NCI-H2029 (cell line): ENCODE results near the gene CCL24.
"Not testable (repeated sequence)": the region's sequence is repeated elsewhere in the genome, so short reads cannot be mapped to it uniquely, and the experiment has no call there.

ENCODE experiments used
- DNase-seq: peaks from one replicate; lab custom pipeline; 2025; lab: John Stamatoyannopoulos, UW

CCL24 gene, protein sequence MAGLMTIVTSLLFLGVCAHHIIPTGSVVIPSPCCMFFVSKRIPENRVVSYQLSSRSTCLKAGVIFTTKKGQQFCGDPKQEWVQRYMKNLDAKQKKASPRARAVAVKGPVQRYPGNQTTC

DNA sequence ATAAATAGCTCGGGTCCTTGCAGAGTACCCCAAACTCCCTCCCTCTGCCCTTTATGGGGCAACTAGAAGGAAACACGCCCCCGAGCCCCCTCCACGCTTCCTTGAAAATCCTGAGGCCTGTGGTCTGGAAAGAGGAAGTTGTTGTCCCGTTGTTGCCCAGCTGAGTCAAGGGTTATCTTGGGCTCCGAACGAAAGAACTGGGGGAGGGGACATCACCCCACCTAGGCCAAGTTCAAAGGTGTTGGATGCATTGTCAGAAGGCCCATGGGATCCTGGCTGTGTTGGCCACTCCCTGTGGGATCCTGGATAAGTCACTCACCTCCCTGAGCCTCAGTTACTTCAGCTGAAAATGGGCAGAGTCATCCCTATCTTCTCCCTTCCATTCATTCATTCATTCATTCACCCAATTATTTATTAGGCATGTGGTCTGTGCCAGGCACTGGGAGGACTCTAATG is at the start of gene CCL24:
TSS of gene CCL24 (minus strand) at position 26 of the 456 bp plus-strand sequence. CDS start 91 bp downstream, outside the sequence.
- no peak for DNase-seq

DNA sequence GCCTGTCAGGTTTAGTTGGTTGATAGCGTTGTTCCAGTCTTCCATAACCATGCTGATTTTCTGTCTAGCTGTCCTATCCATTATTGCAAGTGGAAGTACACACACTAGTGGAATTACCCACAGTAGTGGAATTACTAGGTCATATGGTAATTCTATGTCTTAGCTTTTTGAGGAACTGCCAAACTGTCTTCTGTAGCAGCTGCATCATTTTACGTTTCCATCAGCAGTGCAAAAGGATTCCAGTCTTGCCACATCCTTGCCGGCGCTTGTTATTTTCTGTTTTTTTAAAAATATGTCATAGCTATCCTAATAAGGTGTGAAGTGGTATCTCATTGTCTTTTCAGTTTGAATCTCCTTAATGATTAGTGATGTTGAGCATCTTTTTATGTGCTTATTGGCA is 48.0 kb upstream of the CCL24 start:
- no peak for DNase-seq

DNA sequence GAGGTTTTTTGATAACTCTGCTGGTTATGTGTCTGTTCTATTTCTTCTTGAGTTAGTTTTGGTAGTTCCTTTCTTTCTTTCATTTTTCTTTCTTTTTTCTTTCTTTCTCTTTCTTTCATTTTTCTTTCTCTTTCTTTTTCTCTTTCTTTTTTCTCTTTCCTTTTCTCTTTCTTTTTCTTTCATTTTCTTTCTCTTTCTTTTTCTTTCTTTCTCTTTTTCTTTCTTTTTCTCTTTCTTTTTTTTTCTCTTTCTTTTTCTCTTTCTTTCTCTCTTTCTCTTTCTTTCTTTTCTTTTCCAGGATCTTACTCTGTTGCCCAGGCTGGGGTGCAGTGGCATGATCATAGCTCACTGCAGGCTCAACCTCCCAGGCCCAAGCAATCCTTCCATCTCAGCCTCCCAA is 44.8 kb upstream of the CCL24 start:
- DNase-seq, result no peak

DNA sequence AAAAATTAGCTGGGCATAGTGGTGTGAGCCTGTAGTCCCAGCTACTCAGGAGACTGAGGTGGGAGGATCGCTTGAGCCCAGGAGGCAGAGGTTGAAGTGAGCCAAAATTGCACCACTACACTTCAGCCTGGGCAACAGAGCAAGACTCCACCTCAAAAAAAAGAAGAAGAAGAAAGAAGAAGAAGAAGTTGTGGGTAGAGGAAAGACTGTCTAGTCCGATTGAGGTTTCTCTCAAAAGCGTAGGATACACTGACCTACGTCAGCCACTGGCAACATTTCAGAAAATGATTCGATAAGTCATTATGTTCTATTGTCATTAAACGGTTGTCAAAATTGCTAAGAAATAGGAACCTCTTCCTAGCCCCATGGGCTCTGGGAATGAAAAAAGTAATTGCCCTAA is 42.9 kb upstream of the CCL24 start:
- DNase-seq, result no peak

DNA sequence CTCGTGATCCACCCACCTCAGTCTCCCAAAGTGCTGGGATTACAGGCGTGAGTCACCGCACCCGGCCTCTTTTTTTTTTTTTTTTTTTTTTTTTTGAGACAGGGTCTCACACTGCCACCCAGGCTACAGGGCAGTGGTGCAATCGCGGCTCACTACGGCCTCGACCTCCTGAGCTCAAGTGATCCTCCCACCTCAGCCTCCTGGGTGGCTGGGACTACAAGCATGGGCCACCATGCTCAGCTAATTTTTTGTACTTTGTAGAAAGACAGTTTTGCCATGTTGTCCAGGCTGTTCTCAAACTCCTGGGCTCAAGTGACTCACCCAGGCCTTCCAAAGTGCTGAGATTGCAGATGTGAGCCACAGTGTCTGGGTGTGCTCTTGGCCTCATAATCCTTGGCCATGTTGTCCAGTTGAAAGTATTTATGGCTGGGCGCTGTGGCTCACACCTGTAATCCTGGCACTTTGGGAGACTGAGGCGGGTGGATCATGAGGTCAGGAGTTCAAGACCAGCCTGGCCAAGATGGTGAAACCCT is 41.3 kb upstream of the CCL24 start:
- DNase-seq, result not testable (repeated sequence)

DNA sequence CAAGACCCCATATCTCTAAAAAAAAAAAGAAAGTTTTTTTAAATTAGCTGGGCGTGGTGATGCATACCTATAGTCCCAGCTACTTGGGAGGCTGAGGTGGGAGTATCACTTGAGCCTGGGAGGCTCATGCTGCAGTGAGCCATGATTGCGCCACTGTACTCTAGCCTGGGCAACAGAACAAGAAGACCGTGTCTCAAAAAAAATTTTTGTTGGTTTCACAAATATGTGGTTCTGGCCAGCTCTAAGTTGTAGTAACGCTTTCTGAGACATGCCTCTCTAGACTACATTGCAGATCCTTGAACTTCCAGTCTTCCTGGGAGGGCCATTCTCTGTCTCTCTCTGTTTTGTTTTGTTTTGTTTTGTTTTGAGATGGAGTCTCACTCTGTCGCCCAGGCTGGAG is 40.6 kb upstream of the CCL24 start:
- DNase-seq, result no peak

DNA sequence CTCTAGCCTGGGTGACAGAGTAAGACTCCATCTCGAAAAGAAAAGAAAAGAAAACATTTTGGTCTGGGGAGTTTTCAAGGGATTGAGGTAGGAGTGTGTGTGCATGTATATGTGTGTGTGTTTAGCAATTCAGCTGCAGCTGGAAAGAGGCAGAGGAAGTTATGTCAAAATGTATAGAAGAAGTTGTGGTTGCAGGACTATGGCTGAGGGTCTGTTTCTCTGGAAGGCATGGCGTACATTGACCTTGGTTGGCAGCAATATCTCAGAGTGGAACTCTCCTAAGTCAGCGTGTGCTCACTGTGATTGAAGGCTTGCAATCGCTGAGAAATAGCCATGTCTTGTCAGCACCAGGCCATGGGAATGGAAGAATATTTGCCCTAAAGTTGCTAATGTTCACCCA is 36.6 kb upstream of the CCL24 start:
- no peak for DNase-seq

DNA sequence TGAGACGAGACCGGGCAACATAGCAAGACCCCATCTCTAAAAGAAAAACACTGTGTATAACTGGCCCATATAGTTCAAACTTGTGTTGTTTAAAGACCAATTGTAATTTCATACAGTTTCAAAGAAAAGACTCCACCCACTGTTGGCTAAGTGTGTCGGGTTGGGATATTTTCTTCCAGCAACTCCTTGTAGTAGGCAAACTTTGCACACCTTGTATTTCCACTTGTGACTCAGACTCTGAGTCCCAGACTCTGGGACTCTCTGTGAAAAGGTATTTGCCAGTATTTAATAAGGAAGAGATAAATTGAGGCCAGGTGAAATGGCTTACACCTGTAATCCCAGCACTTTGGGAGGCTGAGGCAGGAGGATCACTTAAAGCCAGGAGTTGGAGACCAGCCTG is 36.0 kb upstream of the CCL24 start:
- DNase-seq, result no peak

DNA sequence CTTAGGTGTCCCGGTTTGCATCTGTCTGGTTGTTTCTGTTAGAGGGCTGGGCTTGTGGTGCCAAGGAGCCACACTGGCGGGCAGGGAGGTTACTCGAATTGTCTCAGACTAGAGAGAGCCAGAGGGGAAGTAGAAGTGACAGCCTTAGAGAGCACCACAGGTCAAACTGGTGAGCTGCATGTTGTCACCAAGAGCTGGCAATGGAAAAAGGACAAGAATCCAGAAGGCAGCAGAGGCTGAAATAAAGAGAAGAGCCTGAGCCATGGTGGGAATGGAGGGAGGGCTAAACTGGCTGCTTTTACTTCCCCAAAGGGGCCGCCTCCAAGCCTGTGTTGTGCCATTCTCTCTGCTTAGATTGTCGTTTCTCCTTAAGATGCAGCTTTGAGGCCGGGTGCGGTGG is 34.1 kb upstream of the CCL24 start:
- no peak for DNase-seq

DNA sequence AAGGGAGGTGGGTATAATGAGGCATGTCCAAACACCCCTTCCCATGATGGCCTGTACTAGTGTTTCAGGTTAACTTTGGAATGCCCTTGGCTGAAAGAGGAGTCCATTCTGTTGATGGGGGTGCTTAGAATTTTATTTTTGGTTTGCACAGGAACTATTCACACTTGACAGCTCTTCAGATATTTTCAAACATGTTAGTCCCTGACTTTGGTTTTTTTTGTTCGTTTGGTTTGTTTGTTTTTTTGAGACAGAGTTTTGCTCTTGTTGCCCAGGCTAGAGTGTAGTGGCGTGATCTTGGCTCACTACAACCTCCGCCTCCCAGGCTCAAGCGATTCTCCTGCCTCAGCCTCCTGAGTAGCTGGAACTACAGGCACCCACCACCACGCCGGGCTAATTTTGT is 31.5 kb upstream of the CCL24 start:
- not testable (repeated sequence) for DNase-seq

DNA sequence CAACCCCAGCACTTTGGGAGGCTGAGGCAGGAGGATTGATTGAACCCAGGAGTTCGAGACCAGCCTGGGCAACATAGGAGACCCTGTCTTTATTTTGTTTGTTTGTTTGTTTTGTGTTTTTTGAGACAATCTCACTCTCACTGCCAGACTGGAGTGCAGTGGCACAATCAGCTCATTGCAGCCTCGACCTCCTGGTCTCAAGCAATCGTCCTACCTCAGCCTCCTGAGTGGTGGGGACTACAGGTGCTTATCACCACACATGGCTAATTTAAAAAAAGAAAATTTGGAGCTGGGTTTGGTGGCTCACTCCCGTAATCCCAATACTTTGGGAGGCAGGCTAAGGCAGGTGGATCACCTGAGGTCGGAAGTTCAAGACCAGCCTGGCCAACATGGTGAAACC is 30.6 kb upstream of the CCL24 start:
- no peak for DNase-seq

DNA sequence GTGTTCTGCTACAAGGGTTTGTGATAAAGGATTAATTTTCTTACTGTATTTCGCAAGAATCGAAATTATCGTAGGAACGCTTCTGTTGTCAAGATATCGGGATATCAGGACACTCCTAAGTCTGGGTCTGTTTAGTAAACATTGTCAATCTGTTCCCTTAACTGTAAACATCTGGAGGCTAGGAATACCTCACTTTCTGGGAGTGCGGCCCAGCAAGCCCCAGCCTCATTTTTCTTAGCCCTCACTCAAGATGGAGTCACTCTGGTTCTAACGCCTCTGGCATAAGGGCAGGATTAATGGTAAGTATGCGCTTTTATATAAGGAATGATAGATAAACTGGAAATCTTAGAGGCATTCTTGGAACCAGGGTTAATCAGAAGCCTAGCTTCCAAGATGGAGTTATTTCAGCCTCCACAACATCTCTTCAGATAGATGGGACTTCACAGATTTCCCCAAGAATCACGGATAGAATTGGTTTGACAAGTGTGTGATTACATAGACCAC is 30.1 kb upstream of the CCL24 start:
- DNase-seq, result no peak

DNA sequence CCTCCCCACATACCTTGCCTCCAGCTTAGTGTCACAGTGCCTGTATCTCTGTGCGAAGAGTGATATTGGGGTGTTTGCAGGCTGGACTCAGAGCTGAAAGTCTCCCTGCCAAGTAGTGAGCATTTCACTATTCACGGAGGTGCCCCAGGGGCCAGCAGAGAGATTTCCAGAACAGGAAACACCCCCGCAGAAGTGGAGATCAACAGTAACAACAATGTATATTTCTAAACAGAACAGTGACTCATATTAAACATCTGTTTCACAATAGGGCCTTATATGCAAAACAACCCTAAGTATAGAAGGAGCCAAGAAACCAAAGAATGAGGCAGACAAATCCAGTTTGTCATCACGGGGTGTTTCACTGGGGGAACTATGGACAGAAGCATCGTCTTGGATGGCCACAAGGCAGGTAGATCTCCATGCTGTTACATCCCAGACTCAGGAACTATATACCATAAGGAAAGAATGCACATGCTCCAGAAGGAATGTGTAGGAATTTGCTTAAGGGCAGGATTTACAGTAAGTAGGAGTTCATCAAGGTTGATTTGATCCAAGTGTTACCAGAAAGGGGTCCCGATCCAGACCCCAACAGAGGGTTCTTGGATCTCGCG is 29.3 kb upstream of the CCL24 start:
- DNase-seq, result no peak

DNA sequence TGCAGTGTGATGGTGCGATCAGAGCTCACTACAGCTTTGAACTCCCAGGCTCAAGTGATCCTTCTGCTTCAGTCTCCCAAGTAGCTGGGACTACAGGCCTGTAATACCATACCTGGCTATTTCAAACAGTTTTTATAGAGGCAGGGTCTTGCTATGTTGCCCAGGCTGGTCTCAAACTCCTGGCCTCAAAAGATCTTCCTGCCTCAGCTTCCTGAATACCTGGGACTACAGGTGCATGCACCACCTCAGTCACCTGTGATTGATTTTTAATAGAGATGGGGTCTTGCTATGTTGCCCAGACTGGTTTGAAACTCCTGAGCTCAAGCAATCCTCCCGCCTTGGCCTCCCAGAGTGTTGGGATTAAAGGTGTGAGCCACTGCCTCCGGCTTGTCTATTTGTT is 26.4 kb upstream of the CCL24 start:
- DNase-seq, result no peak

DNA sequence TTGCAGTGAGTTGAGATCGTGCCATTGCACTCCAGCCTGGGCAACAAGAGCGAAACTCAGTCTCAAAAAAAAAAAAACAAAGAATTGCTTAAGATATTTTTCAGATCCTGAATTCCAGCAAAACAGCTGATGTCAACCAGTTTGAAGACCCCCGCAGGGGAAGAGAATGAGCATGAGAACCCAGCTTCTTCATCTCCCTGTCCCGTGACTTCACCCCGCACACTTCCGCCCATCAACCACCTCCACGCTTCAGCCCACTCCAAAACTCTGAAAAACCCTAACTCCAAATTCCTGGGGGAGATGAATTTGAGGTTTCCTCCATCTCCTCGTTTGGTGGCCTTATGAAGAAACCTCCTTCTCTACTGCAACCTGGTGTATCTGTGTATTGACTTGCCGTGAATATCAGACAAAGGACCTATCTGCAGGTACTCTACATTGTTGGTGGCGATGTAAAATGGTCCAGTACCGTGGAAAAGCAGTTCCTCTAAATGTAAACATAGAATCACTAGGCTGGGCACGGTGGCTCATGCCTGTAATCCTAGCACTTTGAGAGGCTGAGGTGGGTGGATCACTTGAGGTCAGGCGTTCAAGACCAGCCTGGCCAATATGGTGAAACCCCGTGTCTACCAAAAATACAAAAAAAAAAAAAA is 24.8 kb upstream of the CCL24 start:
- DNase-seq, result not testable (repeated sequence)

DNA sequence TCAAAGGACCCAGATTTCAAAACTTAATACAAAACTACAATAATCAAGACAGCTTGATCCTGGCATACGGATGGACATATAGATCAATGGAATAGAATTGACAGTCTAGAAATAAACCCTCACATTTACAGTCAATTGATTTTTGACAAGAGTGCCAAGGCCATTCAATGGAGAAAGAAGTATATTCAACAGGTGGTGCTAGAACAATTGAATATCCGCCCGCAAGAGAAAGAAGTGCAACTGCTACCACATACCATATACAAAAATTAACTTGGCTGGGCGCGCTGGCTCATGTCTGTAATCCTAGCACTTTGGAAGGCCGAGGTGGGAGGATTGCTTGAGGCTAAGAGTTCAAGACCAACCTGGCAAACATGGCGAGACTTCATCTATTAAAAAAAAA is 23.2 kb upstream of the CCL24 start:
- DNase-seq, result no peak

DNA sequence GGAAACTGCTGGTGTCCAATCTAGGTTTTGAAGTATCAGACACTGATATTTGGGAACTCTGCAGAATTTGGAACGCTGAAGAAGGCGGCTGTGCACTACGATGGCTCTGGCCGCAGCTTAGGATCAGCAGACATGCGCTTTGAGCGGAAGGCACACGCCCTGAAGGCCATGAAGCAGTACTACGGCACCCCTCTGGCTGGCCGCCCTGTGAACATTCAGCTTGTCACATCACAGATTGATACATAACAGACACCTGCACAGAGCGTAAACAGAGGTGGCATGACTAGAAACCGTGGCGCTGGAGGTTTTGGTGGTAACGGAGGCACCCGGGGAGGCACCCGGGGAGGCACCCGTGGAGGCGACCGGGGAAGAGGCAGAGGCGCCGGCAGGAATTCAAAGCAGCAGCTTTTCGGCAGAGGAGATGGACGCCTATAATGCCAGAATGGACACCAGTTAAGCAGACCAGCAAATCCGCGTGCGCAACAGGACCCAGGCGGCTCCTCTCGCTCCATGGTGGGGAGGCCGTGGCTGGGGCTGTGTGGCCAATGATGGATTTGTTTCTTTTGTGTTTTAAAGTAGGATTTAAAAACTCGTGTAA is 22.2 kb upstream of the CCL24 start:
- no peak for DNase-seq

DNA sequence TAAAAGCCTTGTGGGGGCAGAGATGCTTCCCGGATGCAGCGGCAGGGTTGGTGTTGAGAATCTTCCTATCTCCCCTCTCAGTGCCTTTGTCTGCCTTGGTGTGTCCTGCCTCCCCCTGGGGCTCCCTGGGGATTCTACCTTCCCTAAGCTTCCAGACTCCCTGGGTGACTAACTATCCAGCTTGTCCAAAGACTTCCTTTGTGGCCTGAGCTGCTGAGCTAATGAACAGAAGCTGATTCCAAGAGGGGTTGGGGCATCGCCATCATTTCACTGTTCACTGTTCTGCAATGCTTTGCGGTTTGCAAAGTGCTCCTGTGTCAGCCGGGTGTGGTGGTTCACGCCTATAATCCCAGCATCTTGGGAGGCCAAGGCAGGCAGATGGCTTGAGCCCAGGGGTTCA is 20.1 kb upstream of the CCL24 start:
- not testable (repeated sequence) for DNase-seq

DNA sequence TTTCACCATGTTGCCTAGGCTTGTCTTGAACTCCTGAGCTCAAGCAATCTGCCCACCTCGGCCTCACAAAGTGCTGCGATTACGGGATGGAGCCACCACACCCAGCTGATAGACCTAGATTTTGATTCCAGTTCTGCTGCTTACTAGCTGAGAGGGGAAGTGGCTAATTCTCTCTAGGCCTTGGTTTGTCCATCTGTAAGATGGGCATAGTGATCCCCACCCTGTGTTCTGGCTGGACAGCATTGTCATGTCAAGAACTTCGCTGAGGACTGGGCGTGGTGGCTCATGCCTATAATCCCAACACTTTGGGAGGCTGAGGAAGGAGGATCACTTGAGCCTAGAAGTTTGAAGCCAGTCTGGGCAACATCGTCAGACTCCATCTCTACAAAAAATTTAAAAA is 17.4 kb upstream of the CCL24 start:
- no peak for DNase-seq

DNA sequence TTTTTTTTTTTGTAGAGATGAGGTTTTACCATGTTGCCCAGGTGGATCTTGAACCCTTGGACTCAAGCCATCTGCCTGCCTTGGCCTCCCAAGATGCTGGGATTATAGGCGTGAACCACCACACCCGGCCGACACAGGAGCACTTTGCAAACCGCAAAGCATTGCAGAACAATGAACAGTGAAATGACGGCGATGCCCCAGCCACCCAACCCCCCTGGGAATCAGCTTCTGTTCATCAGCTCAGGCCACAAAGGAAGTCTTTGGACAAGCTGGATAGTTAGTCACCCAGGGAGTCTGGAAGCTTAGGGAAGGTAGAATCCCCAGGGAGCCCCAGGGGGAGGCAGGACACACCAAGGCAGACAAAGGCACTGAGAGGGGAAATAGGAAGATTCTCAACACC is 16.1 kb upstream of the CCL24 start:
- not testable (repeated sequence) for DNase-seq

DNA sequence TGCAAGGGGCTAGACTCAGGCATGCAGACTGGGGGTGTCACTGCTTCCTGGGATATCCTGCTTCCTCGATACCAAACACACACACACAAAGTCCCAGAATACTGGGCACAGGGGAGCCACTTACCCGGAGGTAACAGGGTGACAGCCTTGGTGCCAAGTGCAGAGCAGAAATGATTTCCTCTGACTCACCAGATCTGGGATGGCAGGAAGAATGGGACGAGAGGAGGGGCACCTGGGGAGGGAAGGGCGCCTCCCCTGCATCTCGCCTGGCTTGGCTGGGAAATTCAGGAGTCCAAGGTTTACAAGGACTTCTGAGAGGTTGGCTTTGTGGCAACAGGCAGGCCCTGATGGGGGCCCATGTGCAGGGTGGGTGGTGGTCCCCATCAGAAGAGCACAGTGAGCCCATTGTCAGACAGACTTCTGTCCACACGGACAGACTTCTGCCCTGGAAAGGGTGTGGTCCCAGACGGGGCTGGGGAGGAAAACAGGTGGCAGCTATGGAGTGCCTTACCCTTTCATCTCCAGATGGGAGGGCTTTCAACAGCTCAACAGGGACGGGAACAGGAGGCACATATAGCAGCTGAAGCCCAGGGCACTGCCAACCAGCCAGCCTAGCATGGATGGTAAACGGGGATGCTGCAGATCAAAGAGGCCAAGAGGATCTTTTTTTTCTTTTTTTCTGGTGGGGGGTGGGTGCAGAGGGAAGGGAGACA is 9.7 kb upstream of the CCL24 start:
- DNase-seq, result no peak

DNA sequence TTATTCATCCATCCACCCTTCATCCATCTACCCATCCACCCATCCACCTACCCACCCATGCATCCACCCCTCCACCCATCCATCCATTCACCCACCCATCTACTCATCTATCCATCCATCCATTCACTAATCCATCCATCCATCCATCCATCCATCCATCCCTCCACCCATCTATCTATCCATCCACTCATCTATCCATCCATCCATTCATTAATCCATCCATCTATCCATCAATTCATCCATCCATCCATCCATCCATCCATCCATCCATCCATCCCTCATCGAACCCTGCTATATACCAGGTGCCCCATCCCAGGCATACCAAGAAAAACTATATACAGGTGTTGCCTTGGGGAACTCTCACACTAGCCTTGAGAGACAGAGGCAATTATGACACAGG is 7.1 kb upstream of the CCL24 start:
- no peak for DNase-seq
